CD4-positive, alpha-beta memory T cell (primary cell): Measurements from ENCODE around the gene ZDHHC12. TPM values are rescaled to one million over a fixed set of nuclear protein-coding genes. Genes with fewer than 3 reads are reported as not detected.
"Not testable (repeated sequence)": the region's sequence is repeated elsewhere in the genome, so short reads cannot be mapped to it uniquely, and the experiment has no call there.

Source experiments
- CTCF ChIA-PET: fragments of 350-600 bp; sonication (Branson Sonifier 250); formaldehyde crosslinking; loops from one replicate; lab custom pipeline; 2021; ENCODE audit warnings: inconsistent platforms; ENCODE audit not compliant: partially characterized antibody; lab: Charles Lee
- POLR2A ChIA-PET: fragments of 350-600 bp; sonication (Branson Sonifier 250); formaldehyde crosslinking; loops from one replicate; lab custom pipeline; 2021; ENCODE audit not compliant: partially characterized antibody; lab: Charles Lee
- DNase-seq, 5 donors: peaks; one replicate each; pipeline versions ENCODE4 v3.0.0 to v3.0.0-alpha.2; 2020 to 2022; ENCODE audit warnings: mixed read lengths in 1 of 5
- H3K27ac ChIP-seq: one replicate; pipeline ENCODE4 v1.7.0; 2013; ENCODE audit warnings: low read depth, low read length
- H3K27me3 ChIP-seq: 2 replicates; pipeline ENCODE4 v1.7.0; 2013; ENCODE audit warnings: mild to moderate bottlenecking, low read length, moderate library complexity; ENCODE audit not compliant: insufficient read depth
- H3K36me3 ChIP-seq: 2 replicates; pipeline ENCODE4 v1.7.0; 2013; ENCODE audit warnings: mild to moderate bottlenecking, low read length, moderate library complexity; ENCODE audit not compliant: insufficient read depth
- H3K4me1 ChIP-seq: 2 replicates; pipeline ENCODE4 v1.7.0; 2013; ENCODE audit warnings: mild to moderate bottlenecking, low read length, moderate library complexity; ENCODE audit not compliant: insufficient read depth
- H3K4me3 ChIP-seq, 2 donors: one replicate each; pipeline ENCODE4 v1.7.0; 2013; ENCODE audit warnings: low read length in 2 of 2, mild to moderate bottlenecking in 1 of 2
- H3K9me3 ChIP-seq, 2 donors: one replicate each; pipeline ENCODE4 v1.7.0; 2013; ENCODE audit warnings: low read length in 2 of 2, control low read depth in 1 of 2; ENCODE audit not compliant: control insufficient read depth in 1 of 2
- H3K27ac Mint-ChIP-seq, 7 donors: one replicate each; pipeline ENCODE4 v1.8.0; 2020 to 2021; ENCODE audit warnings: mixed read lengths in 7 of 7, mild to moderate bottlenecking in 6 of 7, inconsistent platforms in 3 of 7, moderate library complexity in 3 of 7
- H3K27me3 Mint-ChIP-seq, 2 donors: one replicate each; pipeline ENCODE4 v1.8.0; 2020 to 2021; ENCODE audit warnings: mixed read lengths in 2 of 2
- H3K36me3 Mint-ChIP-seq, 2 donors: one replicate each; pipeline ENCODE4 v1.8.0; 2020 to 2021; ENCODE audit warnings: mixed read lengths in 2 of 2, inconsistent platforms in 1 of 2, mild to moderate bottlenecking in 1 of 2
- H3K4me1 Mint-ChIP-seq, 4 donors: one replicate each; pipeline ENCODE4 v1.8.0; 2020 to 2021; ENCODE audit warnings: mixed read lengths in 4 of 4, mild to moderate bottlenecking in 1 of 4
- H3K4me3 Mint-ChIP-seq, 8 donors: one replicate each; pipeline ENCODE4 v1.8.0; 2020 to 2021; ENCODE audit warnings: mixed read lengths in 8 of 8, mild to moderate bottlenecking in 7 of 8, moderate library complexity in 6 of 8, inconsistent platforms in 3 of 8
- H3K9me3 Mint-ChIP-seq, 8 donors: one replicate each; pipeline ENCODE4 v1.8.0; 2020 to 2021; ENCODE audit warnings: mixed read lengths in 8 of 8, mild to moderate bottlenecking in 5 of 8, inconsistent platforms in 3 of 8, moderate library complexity in 1 of 8
- intact Hi-C: fragments of 100-400 bp; cut with micrococcal nuclease; formaldehyde crosslinking; loops from one replicate; pipeline ENCODE4 v1.15.1; 2023
- polyA plus RNA-seq, 2 donors: library from polyadenylated mRNA; unstranded; fragments of 300-500 nt; fragmentation: Illumina TruSeq; gene quantifications; one replicate each; pipeline ENCODE4 v1.2.3, GENCODE V29; 2021
- total RNA-seq, 2 experiments: library from RNA; stranded (reverse); gene quantifications; one replicate each; pipeline ENCODE4 v1.2.3, GENCODE V29; 2021

Gene ZDHHC12
- total and polyA plus RNA-seq, 4 experiments from 2014 or later: 24.6 to 75.7 (median 41.7) TPM

GRCh38 chr9:128704356-128704670 is 19.6 kb downstream of the ZDHHC12 start:
- peaks cover 0 to 2% (median 0%) of the 10 kb centered on the region in 8 donors for H3K9me3 Mint-ChIP-seq
- peak overlapping the region in 1 of 7 donors; percentile 30 for H3K27ac Mint-ChIP-seq
- POLR2A ChIA-PET: interaction anchor here (1.2 kb wide), 1 partner anchor 19 kb away, joined by 5 read pairs; the partner anchor contains the start of gene ZDHHC12

GRCh38 chr9:128703616-128704355 is 20.1 kb downstream of the ZDHHC12 start:
- no peak overlapping the region for H3K4me3 ChIP-seq
- intact Hi-C loops: loop anchor here (2.0 kb wide), 1 partner anchor 15 kb away; the partner anchor contains the start of gene SET
- no peaks in the 10 kb centered on the region for H3K36me3 Mint-ChIP-seq
- no peaks in the 10 kb centered on the region for H3K27me3 ChIP-seq
- ChIA-PET POLR2A (interaction anchor here (1.2 kb wide), 1 partner anchor 20 kb away, joined by 5 read pairs; the partner anchor contains the start of gene ZDHHC12), CTCF (no interaction called here)
- no peak for DNase-seq
- peaks cover 10% of the 10 kb centered on the region for H3K4me1 ChIP-seq
- no peaks in the 10 kb centered on the region for H3K9me3 ChIP-seq
- H3K36me3 ChIP-seq: no peaks in the 10 kb centered on the region
- H3K27me3 Mint-ChIP-seq: no peaks in the 10 kb centered on the region
- peak overlapping the region in 4 of 7 donors; percentile 52 to 94 (median 70) for H3K27ac Mint-ChIP-seq
- peaks cover 2 to 19% (median 11%) of the 10 kb centered on the region in 4 donors for H3K4me1 Mint-ChIP-seq
- H3K27ac ChIP-seq: peak overlapping the region; percentile 38
- H3K4me3 Mint-ChIP-seq: peak overlapping the region; percentile 61 to 83 (median 76)
- peaks cover 0 to 2% (median 0%) of the 10 kb centered on the region in 8 donors for H3K9me3 Mint-ChIP-seq

More at GRCh38 chr9:128704356-128704670, 19.6 kb downstream of the ZDHHC12 start:
- H3K9me3 ChIP-seq: no peaks in the 10 kb centered on the region
- no peak overlapping the region for H3K27ac ChIP-seq
- H3K27me3 ChIP-seq: no peaks in the 10 kb centered on the region
- H3K4me1 ChIP-seq: peaks cover 10% of the 10 kb centered on the region
- intact Hi-C loops: no loop called here
- Mint-ChIP-seq H3K27me3 (no peaks in the 10 kb centered on the region), H3K4me3 (peak overlapping the region in 7 of 8 donors; percentile 13 to 59 (median 39)), H3K36me3 (no peaks in the 10 kb centered on the region), H3K4me1 (peaks cover 2 to 19% (median 11%) of the 10 kb centered on the region in 4 donors)
- H3K4me3 ChIP-seq: no peak overlapping the region
- DNase-seq: no peak
- CTCF ChIA-PET: interaction anchor here (0.7 kb wide), 2 partner anchors 35 to 101 kb away, joined by 3 read pairs; no protein-coding TSS in a partner anchor
- H3K36me3 ChIP-seq: no peaks in the 10 kb centered on the region

- intact Hi-C loops: loop anchor here (1.0 to 2.0 kb wide), 3 partner anchors 14 to 84 kb away; partner anchors contain the start of genes SET, TBC1D13 and ZDHHC12
- H3K27ac Mint-ChIP-seq: peak overlapping the region in 5 of 7 donors; percentile 37 to 94 (median 66)
These were observed 20.8 kb downstream of the ZDHHC12 start for GRCh38 chr9:128702949-128703615.

GRCh38 chr9:128702445-128702948 is 21.4 kb downstream of the ZDHHC12 start, which contains the start of gene PKN3:
TSS of gene PKN3 (plus strand) at chr9:128702503. CDS start at chr9:128702916, 413 bp downstream.
- H3K36me3 Mint-ChIP-seq: no peaks in the 10 kb centered on the region

More at GRCh38 chr9:128702949-128703615, 20.8 kb downstream of the ZDHHC12 start:
- Histone ChIP-seq H3K4me3 (peak overlapping the region; percentile 17 to 45), H3K9me3 (no peaks in the 10 kb centered on the region), H3K27me3 (no peaks in the 10 kb centered on the region), H3K27ac (peak overlapping the region; percentile 38), H3K4me1 (peaks cover 10% of the 10 kb centered on the region), H3K36me3 (no peaks in the 10 kb centered on the region)
- peak in 2 of 5 donors; percentile 12 to 18 for DNase-seq
- ChIA-PET CTCF (no interaction called here), POLR2A (interaction anchor here (1.2 kb wide), 1 partner anchor 21 kb away, joined by 5 read pairs; the partner anchor contains the start of gene ZDHHC12)
- H3K27me3 Mint-ChIP-seq: no peaks in the 10 kb centered on the region
- H3K9me3 Mint-ChIP-seq: peaks cover 0 to 2% (median 0%) of the 10 kb centered on the region in 8 donors
- peak overlapping the region; percentile 61 to 83 (median 76) for H3K4me3 Mint-ChIP-seq
- no peaks in the 10 kb centered on the region for H3K36me3 Mint-ChIP-seq
- peaks cover 2 to 19% (median 11%) of the 10 kb centered on the region in 4 donors for H3K4me1 Mint-ChIP-seq

GRCh38 chr9:128701227-128701854 is 22.6 kb downstream of the ZDHHC12 start:
- Mint-ChIP-seq H3K4me1 (peaks cover 2 to 19% (median 11%) of the 10 kb centered on the region in 4 donors), H3K4me3 (peak overlapping the region in 6 of 8 donors; percentile 51 to 76 (median 62)), H3K27ac (peak overlapping the region in 1 of 7 donors; percentile 65), H3K36me3 (peaks cover 1 to 6% of the 10 kb centered on the region in 2 donors), H3K9me3 (peaks cover 0 to 2% (median 0%) of the 10 kb centered on the region in 8 donors), H3K27me3 (no peaks in the 10 kb centered on the region)
- Histone ChIP-seq H3K27me3 (no peaks in the 10 kb centered on the region), H3K9me3 (no peaks in the 10 kb centered on the region), H3K27ac (no peak overlapping the region), H3K4me1 (peaks cover 10% of the 10 kb centered on the region), H3K4me3 (no peak overlapping the region), H3K36me3 (no peaks in the 10 kb centered on the region)
- ChIA-PET POLR2A (interaction anchor here (3.6 kb wide), 1 partner anchor 10 kb away, joined by 33 read pairs; the partner anchor contains the start of gene SET), CTCF (interaction anchor here (0.9 to 1.4 kb wide), 8 partner anchors 9 to 116 kb away, joined by 3 to 6 read pairs (median 4); no protein-coding TSS in a partner anchor)
- no peak for DNase-seq
- intact Hi-C loops: no loop called here

More at GRCh38 chr9:128702445-128702948, 21.4 kb downstream of the ZDHHC12 start, which contains the start of gene PKN3:
- DNase-seq: peak; percentile 79 to 87 (median 82)
- Mint-ChIP-seq H3K9me3 (peaks cover 0 to 2% (median 0%) of the 10 kb centered on the region in 8 donors), H3K27ac (peak within 1 kb of the TSS in 6 of 7 donors; percentile 76 to 94 (median 84)), H3K27me3 (no peaks in the 10 kb centered on the region), H3K4me1 (peaks cover 2 to 19% (median 11%) of the 10 kb centered on the region in 4 donors), H3K4me3 (peak within 1 kb of the TSS; percentile 83 to 95 (median 90))
- Histone ChIP-seq H3K27ac (peak within 1 kb of the TSS; percentile 38), H3K27me3 (no peaks in the 10 kb centered on the region), H3K36me3 (no peaks in the 10 kb centered on the region), H3K4me3 (peak within 1 kb of the TSS; percentile 17 to 45), H3K4me1 (peaks cover 10% of the 10 kb centered on the region), H3K9me3 (no peaks in the 10 kb centered on the region)
- intact Hi-C loops: loop anchor here (1.0 to 2.0 kb wide), 3 partner anchors 14 to 85 kb away; partner anchors contain the start of genes SET, TBC1D13 and ZDHHC12
- POLR2A ChIA-PET: interaction anchor here (0.8 to 3.6 kb wide), 3 partner anchors 12 to 22 kb away, joined by 3 to 33 read pairs (median 7); partner anchors contain the start of genes SET and ZDHHC12
- CTCF ChIA-PET: interaction anchor here (0.6 to 1.4 kb wide), 10 partner anchors 11 to 128 kb away, joined by 3 to 9 read pairs (median 4); partner anchors contain the start of gene SPOUT1

- H3K4me3 ChIP-seq, H3K27ac Mint-ChIP-seq, CTCF ChIA-PET, intact Hi-C loops, H3K9me3 ChIP-seq, H3K27me3 Mint-ChIP-seq, DNase-seq, H3K27ac ChIP-seq, H3K4me3 Mint-ChIP-seq, H3K9me3 Mint-ChIP-seq, H3K4me1 ChIP-seq, H3K36me3 ChIP-seq, H3K27me3 ChIP-seq: not testable (repeated sequence)
- peaks cover 2 to 19% (median 11%) of the 10 kb centered on the region in 4 donors for H3K4me1 Mint-ChIP-seq
- H3K36me3 Mint-ChIP-seq: peaks cover 12 to 23% of the 10 kb centered on the region in 2 donors
- POLR2A ChIA-PET: interaction anchor here (3.6 kb wide), 1 partner anchor 8 kb away, joined by 33 read pairs; the partner anchor contains the start of gene SET
These were observed 24.7 kb downstream of the ZDHHC12 start for GRCh38 chr9:128699096-128699795.
